Activated naive CD8-positive, alpha-beta T cell treated with anti-CD3 and anti-CD28 coated beads, Interleukin-2, amount 10 ng/mL, durations not matched to agents 7 days and 5 days (primary cell): ENCODE results near the gene SLC22A23. TPM values are rescaled to one million over a fixed set of nuclear protein-coding genes. Genes with fewer than 3 reads are reported as not detected.
A peak's percentile ranks its signal among the peaks of the same experiment; 100 is the strongest.

Source experiments
- ATAC-seq: fragments of 150-1000 bp; cut with Tn5 transposase; one replicate; pipeline ENCODE4 v1.10.0; 2021; ENCODE audit warnings: low read depth, moderate library complexity
- POLR2A ChIA-PET: fragments of 350-600 bp; sonication (Branson Sonifier 250); formaldehyde crosslinking; loops from one replicate; lab custom pipeline; 2021; ENCODE audit warnings: antibody characterized with exemption; lab: Charles Lee
- DNase-seq: peaks from one replicate; pipeline ENCODE4 v3.0.0; 2021
- H3K27ac Mint-ChIP-seq: one replicate; pipeline ENCODE4 v1.8.0; 2022; ENCODE audit warnings: mild to moderate bottlenecking, mixed read lengths
- H3K27me3 Mint-ChIP-seq: one replicate; pipeline ENCODE4 v1.8.0; 2022; ENCODE audit warnings: mild to moderate bottlenecking, moderate library complexity, mixed read lengths
- H3K36me3 Mint-ChIP-seq: one replicate; pipeline ENCODE4 v1.8.0; 2021; ENCODE audit warnings: mild to moderate bottlenecking, mixed read lengths
- H3K4me1 Mint-ChIP-seq: one replicate; pipeline ENCODE4 v1.8.0; 2021; ENCODE audit warnings: mixed read lengths
- H3K4me3 Mint-ChIP-seq: one replicate; pipeline ENCODE4 v1.8.0; 2022; ENCODE audit warnings: mild to moderate bottlenecking, moderate library complexity, mixed read lengths
- H3K9me3 Mint-ChIP-seq: one replicate; pipeline ENCODE4 v1.8.0; 2021; ENCODE audit warnings: mixed read lengths
- total RNA-seq, 2 experiments: library from RNA; stranded (reverse); gene quantifications; one replicate each; pipeline ENCODE4 v1.2.3, GENCODE V29; 2021

The SLC22A23 gene
- total RNA-seq, 2 experiments from 2014 or later: 0.82 to 1.2 TPM

DNA sequence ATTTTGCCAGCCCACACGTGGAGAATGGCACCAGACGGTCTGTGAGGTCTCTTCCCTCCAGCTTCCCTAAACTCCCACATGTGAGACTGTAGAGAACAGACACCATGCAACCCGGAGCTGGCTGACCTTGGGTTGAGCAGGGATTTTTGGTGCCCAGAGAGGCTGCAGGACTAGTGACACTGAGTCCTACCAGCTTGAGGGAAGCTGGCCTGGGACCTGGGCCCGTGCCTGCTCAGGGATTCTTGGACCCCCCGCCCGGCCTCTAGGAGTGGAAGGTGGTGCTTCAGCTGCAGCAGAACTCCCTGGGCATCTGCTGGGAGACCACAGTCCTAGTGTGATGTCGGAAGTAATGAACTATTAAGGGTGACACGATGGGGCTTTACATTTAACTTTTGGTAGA, 194.9 kb downstream of the SLC22A23 start:
- Mint-ChIP-seq H3K36me3 (peaks cover 10% of the 10 kb centered on the region), H3K27me3 (peaks cover 8% of the 10 kb centered on the region), H3K4me1 (peaks cover 31% of the 10 kb centered on the region), H3K4me3 (no peak overlapping the region), H3K9me3 (no peaks in the 10 kb centered on the region), H3K27ac (no peak overlapping the region)
- POLR2A ChIA-PET: interaction anchor here (0.9 kb wide), 1 partner anchor 12 kb away, joined by 3 read pairs; no protein-coding TSS in a partner anchor
- DNase-seq (no peak), ATAC-seq (no peak)

DNA sequence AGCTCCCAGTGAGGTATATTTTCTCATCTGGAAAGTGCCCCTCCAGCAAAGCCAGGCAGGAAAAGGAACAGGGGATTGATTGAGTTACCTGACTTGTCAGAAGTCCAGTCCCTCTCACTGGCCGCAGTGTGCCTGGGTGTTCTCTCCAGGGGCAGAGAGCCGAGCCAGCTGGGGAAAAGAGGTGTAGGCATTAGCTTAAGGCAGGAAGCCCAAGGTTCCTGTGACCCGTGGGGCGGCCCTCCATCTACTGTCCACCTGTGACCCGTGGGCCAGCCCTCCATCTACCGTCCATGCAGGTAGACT, 195.4 kb downstream of the SLC22A23 start:
- Mint-ChIP-seq H3K36me3 (peaks cover 10% of the 10 kb centered on the region), H3K27me3 (peaks cover 11% of the 10 kb centered on the region), H3K27ac (no peak overlapping the region), H3K9me3 (no peaks in the 10 kb centered on the region), H3K4me3 (peak overlapping the region; percentile 93), H3K4me1 (peaks cover 31% of the 10 kb centered on the region)
- DNase-seq (no peak), ATAC-seq (no peak)
- POLR2A ChIA-PET: no interaction called here

DNA sequence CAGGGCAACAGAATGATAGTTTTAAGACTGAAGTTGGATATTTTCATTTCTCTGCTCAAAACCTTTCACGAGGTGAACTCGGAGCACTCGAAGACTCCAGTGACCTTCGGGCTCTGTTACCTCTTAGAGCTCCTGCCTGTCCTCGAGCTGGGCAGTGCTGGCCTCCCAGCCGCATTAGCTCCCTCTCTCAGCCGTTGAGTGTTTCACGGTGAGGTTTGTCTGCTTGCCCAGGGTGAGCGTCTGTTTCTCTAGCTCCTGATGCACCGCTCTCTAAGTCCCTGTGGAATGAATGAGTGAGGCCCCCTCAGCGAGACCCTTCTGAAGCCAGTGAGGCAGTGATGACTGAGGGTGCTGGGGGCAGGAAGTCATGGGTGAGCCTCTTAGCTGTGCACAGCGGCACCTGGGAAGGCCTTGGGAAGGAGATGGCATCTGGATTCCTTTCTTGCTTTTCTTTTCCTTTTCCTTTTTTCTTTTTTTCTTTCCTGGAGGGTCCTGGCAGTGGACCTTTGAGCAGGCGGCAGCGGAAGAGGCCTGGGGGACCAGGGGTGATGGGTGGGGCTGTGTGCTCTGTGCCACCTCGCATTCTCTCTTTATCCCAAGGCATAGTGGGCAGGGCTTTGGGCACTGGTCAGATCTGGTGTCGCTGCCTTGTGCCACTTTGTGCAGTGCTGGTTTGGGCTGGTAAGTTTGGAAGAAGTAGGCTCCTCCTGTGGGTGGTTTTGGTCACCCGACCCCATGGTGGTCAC, 195.9 kb downstream of the SLC22A23 start:
- no peaks in the 10 kb centered on the region for H3K9me3 Mint-ChIP-seq
- H3K36me3 Mint-ChIP-seq: peaks cover 10% of the 10 kb centered on the region
- POLR2A ChIA-PET: interaction anchor here (0.6 to 2.0 kb wide), 3 partner anchors 10 to 185 kb away, joined by 4 to 6 read pairs (median 5); partner anchors contain the start of gene BPHL
- ATAC-seq (no peak), DNase-seq (no peak)
- peaks cover 31% of the 10 kb centered on the region for H3K4me1 Mint-ChIP-seq
- peak overlapping the region; percentile 93 for H3K4me3 Mint-ChIP-seq
- no peak overlapping the region for H3K27ac Mint-ChIP-seq
- peaks cover 11% of the 10 kb centered on the region for H3K27me3 Mint-ChIP-seq

DNA sequence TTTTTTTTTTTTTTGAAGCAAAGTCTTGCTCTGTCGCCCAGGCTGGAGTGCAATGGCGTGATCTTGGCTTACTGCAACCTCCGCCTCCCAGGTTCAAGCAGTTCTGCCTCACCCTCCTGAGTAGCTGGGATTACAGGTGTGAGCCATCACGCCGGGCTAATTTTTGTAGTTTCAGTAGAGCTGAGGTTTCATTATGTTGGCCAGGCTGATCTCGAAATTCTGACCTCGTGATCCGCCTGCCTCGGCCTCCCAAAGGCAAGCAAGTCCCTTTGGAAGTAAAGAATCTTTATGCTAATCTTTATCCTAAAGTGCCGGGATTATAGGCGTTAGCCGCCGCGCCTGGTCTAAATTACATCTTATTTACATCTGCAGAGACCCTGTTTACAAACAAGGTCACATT, 196.6 kb downstream of the SLC22A23 start:
- ATAC-seq: no peak
- peaks cover 15% of the 10 kb centered on the region for H3K27me3 Mint-ChIP-seq
- no peak overlapping the region for H3K27ac Mint-ChIP-seq
- H3K9me3 Mint-ChIP-seq: no peaks in the 10 kb centered on the region
- H3K36me3 Mint-ChIP-seq: peaks cover 10% of the 10 kb centered on the region
- POLR2A ChIA-PET: interaction anchor here (0.6 to 2.0 kb wide), 8 partner anchors 9 to 758 kb away, joined by 4 to 7 read pairs (median 5); partner anchors contain the start of genes BPHL and RIPK1
- DNase-seq: no peak
- H3K4me1 Mint-ChIP-seq: peaks cover 31% of the 10 kb centered on the region
- peak overlapping the region; percentile 93 for H3K4me3 Mint-ChIP-seq

DNA sequence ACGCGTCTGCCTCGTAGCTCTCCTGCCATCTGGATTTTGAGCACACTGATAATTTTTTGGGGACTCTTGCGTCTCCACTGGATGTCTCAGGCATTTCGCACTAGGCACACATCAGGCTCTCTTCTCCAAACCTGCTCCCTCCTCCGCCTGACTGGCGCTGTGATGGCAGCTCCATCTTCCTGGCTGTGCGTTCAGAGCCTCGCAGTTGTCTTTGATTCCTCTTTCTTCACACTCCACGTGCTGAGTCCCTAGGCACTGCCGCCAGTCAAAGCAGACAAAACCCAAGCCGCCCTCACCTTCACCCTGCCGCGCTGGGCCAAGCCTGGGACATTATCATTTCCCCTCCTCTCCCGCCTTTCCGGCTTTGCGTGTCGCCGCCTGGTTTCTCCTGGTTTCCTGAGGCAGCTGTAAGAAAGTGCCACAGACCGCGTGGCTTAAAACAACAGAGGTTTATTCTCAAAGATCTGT, 197.3 kb downstream of the SLC22A23 start:
- Mint-ChIP-seq H3K9me3 (no peaks in the 10 kb centered on the region), H3K4me3 (peak overlapping the region; percentile 93), H3K27me3 (peaks cover 20% of the 10 kb centered on the region), H3K36me3 (peaks cover 5% of the 10 kb centered on the region), H3K27ac (peak overlapping the region; percentile 92), H3K4me1 (peaks cover 31% of the 10 kb centered on the region)
- peak; percentile 51 for ATAC-seq
- peak; percentile 58 for DNase-seq
- POLR2A ChIA-PET: interaction anchor here (0.8 to 2.0 kb wide), 7 partner anchors 97 to 758 kb away, joined by 3 to 7 read pairs (median 5); partner anchors contain the start of genes BPHL and RIPK1

DNA sequence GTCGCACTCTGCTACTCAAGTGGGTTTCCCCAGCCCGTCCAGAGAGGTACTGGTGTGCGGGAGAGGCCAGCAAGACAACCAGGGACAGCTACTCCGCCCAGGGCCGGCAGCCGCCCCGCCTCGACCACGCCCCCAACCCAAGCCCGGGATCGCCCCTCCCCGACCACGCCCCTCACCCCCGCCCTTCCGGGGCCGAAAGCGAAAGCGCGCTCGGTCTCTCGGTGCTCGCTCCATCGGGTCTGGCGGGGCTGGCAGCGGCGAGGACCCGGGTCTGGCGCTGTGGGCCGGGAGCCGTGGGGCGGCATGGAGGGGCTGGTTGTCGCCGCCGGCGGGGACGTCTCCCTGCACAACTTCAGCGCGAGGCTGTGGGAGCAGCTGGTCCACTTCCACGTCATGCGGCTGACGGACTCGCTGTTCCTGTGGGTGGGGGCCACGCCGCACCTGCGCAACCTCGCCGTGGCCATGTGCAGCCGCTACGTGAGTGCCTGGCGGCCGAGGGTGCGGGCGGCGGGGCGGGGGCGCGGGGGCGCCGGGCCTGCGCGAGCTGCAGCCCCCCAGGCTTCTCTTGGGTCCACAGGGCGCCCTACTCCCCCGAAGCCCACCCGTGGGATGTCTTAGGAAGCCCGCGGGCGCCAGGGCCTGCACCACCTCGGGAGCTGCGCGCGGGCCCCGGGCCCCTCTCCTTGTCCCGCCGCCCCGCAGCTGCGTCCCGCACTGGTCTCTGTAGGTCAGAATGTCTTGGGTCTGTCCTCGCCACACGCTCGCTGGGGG, 197.9 kb downstream of the SLC22A23 start, which contains the start of gene PSMG4:
Gene PSMG4 (plus strand): TSS at position 228 of the 771 bp plus-strand sequence. CDS start 76 bp downstream, at position 304.
- Mint-ChIP-seq H3K36me3 (peaks cover 5% of the 10 kb centered on the region), H3K4me1 (peaks cover 29% of the 10 kb centered on the region), H3K27me3 (peaks cover 20% of the 10 kb centered on the region), H3K4me3 (peak within 1 kb of the TSS; percentile 93), H3K9me3 (no peaks in the 10 kb centered on the region), H3K27ac (peak within 1 kb of the TSS; percentile 92)
- POLR2A ChIA-PET: interaction anchor here (0.8 to 2.0 kb wide), 7 partner anchors 96 to 762 kb away, joined by 3 to 7 read pairs (median 5); partner anchors contain the start of genes BPHL and RIPK1
- DNase-seq (peak; percentile 97), ATAC-seq (peak; percentile 69)

DNA sequence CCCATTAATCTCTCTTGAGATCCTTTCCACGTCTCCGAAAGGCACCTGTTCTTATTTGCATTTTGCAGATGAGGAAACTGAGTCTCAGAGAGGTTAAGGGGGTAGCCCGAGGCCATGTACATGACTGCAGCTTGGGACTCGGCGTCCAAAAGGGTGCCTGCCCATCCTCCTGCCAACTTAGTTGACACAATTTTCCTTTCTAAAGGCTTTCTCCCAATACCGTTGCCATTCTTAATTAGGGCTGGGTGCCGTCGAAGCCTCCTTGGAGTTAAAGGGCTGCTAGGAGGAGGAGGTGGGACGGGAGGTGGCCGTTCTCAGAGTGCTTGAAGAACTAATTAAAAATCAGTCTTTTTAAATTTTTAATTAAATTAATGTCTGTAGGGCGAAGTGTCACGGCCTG, 198.6 kb downstream of the SLC22A23 start:
- no peaks in the 10 kb centered on the region for H3K9me3 Mint-ChIP-seq
- no peak overlapping the region for H3K4me3 Mint-ChIP-seq
- H3K27ac Mint-ChIP-seq: no peak overlapping the region
- peaks cover 20% of the 10 kb centered on the region for H3K27me3 Mint-ChIP-seq
- POLR2A ChIA-PET: interaction anchor here (1.0 to 1.9 kb wide), 2 partner anchors 268 to 763 kb away, joined by 3 to 7 read pairs; a partner anchor contains a TSS
- peaks cover 25% of the 10 kb centered on the region for H3K4me1 Mint-ChIP-seq
- peaks cover 5% of the 10 kb centered on the region for H3K36me3 Mint-ChIP-seq
- ATAC-seq (no peak), DNase-seq (no peak)

DNA sequence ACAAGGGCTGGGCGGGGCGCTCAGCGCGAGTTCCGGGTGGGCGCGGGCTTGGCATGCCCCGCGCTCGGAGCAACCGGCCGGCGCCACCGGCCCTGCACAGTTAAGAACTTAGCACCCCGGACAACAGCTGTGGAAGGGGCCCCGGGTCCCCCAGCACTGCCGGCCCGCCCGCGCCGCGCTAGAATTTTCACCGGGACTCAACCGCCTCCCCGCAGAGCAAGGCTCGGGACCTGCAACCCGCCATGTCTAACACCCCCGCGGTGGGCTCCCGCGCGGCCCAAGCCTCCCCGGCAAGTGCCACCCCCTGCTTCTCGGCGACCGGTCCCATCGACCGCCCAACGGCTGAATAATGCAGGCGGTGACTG, 203.3 kb downstream of the SLC22A23 start:
- DNase-seq (no peak), ATAC-seq (no peak)
- Mint-ChIP-seq H3K9me3 (no peaks in the 10 kb centered on the region), H3K36me3 (no peaks in the 10 kb centered on the region), H3K27ac (no peak overlapping the region), H3K4me3 (no peak overlapping the region), H3K27me3 (peaks cover 34% of the 10 kb centered on the region), H3K4me1 (peaks cover 13% of the 10 kb centered on the region)
- POLR2A ChIA-PET: no interaction called here

DNA sequence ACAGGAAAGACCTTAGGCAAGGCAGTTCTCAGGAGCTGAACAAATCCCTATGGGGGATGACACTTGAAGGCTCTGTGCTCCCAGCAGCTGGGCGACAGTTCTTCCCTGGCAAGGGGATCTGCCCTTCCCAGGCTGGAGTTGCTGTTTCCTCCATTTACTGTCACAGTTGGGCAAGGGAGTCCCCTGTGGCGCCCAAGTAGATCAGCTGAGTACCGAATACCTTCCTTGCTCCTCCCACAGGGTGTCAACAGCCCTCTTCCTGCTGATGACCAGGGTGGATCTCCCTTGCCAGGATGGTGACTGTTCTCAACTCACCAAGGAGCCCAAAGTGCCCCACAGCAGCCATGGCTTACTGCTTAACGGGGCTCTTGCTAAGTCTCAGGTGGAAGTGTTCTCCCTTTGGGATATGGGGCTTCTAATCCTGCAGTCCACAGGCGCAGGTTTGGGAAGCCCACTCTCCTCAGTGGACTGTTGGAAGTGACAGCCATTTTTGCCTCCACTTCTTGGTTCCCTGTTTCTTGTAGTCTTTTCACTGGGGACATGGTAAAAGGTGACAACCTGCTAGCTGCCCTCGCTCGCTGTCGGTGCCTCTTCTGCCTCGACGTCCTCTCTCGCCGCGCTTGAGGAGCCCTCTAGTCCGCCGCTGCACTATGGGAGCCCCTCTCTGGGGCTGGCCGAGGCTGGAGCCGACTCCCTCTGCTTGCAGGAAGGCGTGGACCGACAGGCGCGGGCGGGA, 203.8 kb downstream of the SLC22A23 start:
- peaks cover 14% of the 10 kb centered on the region for H3K4me1 Mint-ChIP-seq
- no peak overlapping the region for H3K27ac Mint-ChIP-seq
- DNase-seq: no peak
- H3K36me3 Mint-ChIP-seq: no peaks in the 10 kb centered on the region
- no peak for ATAC-seq
- no peak overlapping the region for H3K4me3 Mint-ChIP-seq
- POLR2A ChIA-PET: no interaction called here
- peaks cover 36% of the 10 kb centered on the region for H3K27me3 Mint-ChIP-seq
- H3K9me3 Mint-ChIP-seq: no peaks in the 10 kb centered on the region

DNA sequence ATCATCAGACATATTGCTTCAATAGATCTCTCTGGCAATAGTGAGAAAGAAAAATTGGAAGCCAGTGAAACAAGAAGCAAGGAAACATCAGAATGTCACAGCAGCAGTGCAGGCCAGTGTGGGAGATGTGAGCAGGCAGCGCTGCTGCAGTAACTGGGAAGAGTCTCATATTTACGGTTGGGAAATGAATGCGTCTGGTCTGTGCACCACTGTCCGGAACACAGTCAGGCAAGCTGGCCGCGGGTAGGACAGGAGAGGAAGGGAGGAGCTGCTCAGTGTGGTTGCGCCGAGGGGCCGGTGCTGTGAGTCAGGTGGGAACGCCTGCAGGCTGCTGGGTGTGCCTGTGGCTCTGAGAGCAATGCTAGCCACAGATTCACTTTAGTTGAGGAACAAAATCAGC, 204.5 kb downstream of the SLC22A23 start:
- Mint-ChIP-seq H3K9me3 (no peaks in the 10 kb centered on the region), H3K36me3 (no peaks in the 10 kb centered on the region), H3K4me3 (no peak overlapping the region), H3K27me3 (peaks cover 34% of the 10 kb centered on the region), H3K4me1 (peaks cover 15% of the 10 kb centered on the region), H3K27ac (peak overlapping the region; percentile 28)
- POLR2A ChIA-PET: no interaction called here
- no peak for ATAC-seq
- no peak for DNase-seq

DNA sequence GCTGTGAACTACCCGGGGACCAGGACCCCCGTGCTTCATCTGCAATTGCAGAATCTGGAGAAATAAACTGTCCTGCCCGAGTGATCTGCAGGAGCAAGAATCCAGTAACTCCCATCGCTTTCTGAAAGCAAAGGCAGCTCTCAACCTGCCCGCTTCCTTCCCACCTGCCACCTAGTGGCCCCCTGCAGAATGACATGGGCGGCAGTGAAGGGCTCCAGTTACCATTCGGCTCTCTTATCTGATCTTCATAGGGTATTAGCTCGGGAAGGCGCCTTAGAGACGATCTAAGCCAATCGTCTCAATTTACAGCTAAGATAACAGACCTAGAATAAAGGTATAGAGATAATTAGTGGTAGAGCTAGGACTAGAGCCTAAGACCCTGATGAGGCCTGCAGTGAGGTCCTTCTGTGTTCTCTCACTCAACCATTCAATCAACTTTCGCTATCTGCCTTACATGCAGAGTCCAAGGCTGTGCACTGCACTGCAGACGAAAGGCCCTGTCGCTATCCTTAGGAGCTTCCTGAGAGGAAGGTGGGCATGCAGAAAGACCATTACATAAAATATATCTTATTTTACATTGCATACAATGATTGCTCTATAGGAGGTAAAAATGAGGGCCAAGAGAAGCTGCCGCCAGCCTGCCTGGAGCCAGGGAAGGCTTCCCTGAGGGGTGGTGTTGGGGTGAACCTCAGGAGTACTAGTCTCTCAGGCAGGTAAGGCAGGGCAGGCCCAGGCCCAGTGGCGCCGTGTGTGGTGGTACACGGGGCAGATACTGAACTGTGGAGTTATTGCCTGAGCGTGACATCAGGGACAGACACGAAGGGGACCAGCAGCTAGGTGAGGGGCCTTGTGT, 205.2 kb downstream of the SLC22A23 start:
- Mint-ChIP-seq H3K9me3 (no peaks in the 10 kb centered on the region), H3K36me3 (no peaks in the 10 kb centered on the region), H3K4me1 (peaks cover 15% of the 10 kb centered on the region), H3K27ac (no peak overlapping the region), H3K27me3 (peaks cover 29% of the 10 kb centered on the region), H3K4me3 (peak overlapping the region; percentile 43)
- POLR2A ChIA-PET: interaction anchor here (0.8 kb wide), 1 partner anchor 9 kb away, joined by 5 read pairs; no protein-coding TSS in a partner anchor
- DNase-seq (peak; percentile 82), ATAC-seq (peak; percentile 90)

DNA sequence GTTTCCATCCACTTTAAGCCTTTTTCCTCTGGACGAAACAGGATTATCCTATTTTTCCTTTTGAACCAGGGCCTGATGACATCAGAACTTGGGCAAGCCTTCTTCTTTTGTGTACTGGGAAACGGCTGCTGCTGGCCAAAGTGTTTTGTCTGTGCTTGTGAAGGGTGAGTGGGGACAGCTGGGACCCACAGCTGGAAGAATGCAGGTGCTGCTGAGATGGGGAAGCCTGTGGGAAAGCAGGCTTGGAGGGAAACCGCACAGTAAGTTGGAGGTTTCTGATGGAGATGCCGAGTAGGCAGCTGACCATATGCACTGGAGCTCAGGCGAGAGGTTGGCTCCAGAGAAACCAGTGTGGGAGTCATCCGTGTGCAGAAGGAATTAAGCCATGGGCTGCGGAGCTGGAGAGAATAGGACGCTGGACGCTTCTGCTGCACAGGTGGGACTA, 206.6 kb downstream of the SLC22A23 start:
- POLR2A ChIA-PET: no interaction called here

More for the DNA sequence above, 206.6 kb downstream of the SLC22A23 start:
- Mint-ChIP-seq H3K27me3 (peaks cover 29% of the 10 kb centered on the region), H3K4me3 (no peak overlapping the region), H3K27ac (no peak overlapping the region), H3K4me1 (peaks cover 15% of the 10 kb centered on the region), H3K36me3 (no peaks in the 10 kb centered on the region), H3K9me3 (no peaks in the 10 kb centered on the region)
- DNase-seq (no peak), ATAC-seq (no peak)
